Stimulated activated CD4-positive, alpha-beta T cell treated with anti-CD3 and anti-CD28 coated beads, Interleukin-12 subunit alpha, Interleukin-12 subunit beta, amount 100 ng/mL, for 24 hours (primary cell): ENCODE results near the gene KIAA0408.
"Not testable (repeated sequence)": the region's sequence is repeated elsewhere in the genome, so short reads cannot be mapped to it uniquely, and the experiment has no call there.

ENCODE experiments used
- DNase-seq, 2 experiments: peaks; one replicate each; pipeline ENCODE4 v3.0.0-alpha.2; 2020; ENCODE audit warnings: low read depth in 2 of 2

KIAA0408 gene

GRCh38 chr6:127463056-127463455, 3.9 kb upstream of the KIAA0408 start:
- no peak for DNase-seq

- no peak for DNase-seq
These were observed 3.2 kb upstream of the KIAA0408 start for GRCh38 chr6:127462376-127462775.

- DNase-seq = no peak
These were observed 1.3 kb upstream of the KIAA0408 start for GRCh38 chr6:127460465-127460864.

GRCh38 chr6:127458817-127459216, 372 bp downstream of the KIAA0408 start:
- DNase-seq = no peak

DNA sequence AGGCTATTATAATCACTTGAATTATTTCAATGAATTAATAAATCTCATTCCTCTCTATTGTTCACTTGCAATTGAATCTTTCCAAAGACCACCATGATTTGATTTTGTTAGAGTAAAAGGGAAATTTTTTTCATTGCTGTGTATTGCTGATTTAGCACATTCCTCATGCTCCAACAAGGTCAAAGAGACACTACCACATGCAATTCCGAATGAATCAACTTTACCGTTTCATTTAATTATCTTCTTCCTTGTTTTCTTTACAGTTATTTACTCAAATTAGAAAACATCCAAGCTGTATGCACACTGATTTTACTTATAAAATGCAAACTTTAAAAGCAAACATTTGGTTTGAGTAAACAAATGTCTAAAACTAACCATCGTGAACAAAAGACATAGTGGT, 967 bp downstream of the KIAA0408 start:
- DNase-seq = no peak

GRCh38 chr6:127457456-127458064, 1.6 kb downstream of the KIAA0408 start:
- DNase-seq = no peak

DNA sequence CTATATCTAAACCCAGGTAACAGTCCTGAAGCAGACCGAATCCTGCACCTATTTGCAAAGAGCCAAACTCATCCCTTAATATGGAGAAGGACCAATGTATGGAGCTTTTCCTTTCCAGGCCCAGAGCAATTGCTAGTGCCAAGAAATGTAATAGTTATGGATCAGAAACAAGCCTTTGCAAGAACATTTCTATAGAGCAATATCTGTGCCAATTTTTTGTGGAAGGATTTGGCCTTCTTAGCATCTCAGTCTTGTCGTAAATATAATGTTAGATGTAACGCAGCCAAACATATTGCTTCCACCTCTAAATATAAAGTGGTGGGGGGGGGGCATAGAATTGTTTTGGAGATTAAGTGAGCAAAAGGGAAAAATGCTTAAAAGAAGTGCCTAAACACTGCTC, 2.7 kb downstream of the KIAA0408 start:
- no peak for DNase-seq

- no peak for DNase-seq
These were observed 5.2 kb downstream of the KIAA0408 start for GRCh38 chr6:127453845-127454619.

- DNase-seq = no peak
These were observed 6.4 kb downstream of the KIAA0408 start for GRCh38 chr6:127452803-127453202.

- no peak for DNase-seq
These were observed 7.8 kb downstream of the KIAA0408 start for GRCh38 chr6:127451388-127451787.

DNA sequence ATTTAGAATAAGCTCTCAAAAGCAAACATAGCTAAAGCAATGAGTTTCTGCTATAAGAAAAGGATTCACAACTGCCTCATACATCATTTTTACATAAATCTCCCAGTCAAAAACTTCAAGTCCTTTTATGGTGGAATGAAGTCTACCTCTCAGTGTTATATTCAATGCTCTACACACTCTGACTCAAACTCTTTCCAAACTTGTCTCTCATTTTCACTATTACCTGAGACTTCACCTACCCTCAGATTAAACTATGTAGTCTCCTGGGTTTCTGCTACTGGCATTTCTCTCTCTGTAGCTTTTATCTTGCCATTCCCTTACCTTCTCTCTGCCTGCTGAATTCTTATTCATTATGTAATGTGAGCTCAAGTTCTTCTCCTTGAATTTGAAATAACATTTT, 11.4 kb downstream of the KIAA0408 start:
- no peak for DNase-seq

- no peak for DNase-seq
These were observed 12.8 kb downstream of the KIAA0408 start for GRCh38 chr6:127446356-127446755.

- DNase-seq = no peak
These were observed 17.3 kb downstream of the KIAA0408 start for GRCh38 chr6:127441881-127442280.

DNA sequence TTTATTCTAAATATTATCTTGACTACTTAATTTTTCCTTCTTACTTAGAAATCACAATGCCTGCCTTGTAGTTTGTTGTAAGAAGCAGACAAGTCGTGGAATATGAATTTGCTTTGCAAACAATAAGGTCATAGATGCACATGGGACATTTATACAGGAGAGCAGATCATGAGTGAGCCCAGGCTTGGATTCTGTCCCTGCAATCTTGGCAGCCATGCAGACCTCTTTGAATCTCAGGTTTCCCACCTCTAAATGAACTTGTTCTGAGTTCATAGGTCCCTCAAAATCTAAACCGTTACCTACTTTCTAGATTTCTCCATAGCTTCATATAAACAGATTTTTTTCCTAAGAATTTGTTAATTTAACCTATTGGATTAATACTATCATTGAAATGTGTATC, 19.5 kb downstream of the KIAA0408 start:
- no peak for DNase-seq

DNA sequence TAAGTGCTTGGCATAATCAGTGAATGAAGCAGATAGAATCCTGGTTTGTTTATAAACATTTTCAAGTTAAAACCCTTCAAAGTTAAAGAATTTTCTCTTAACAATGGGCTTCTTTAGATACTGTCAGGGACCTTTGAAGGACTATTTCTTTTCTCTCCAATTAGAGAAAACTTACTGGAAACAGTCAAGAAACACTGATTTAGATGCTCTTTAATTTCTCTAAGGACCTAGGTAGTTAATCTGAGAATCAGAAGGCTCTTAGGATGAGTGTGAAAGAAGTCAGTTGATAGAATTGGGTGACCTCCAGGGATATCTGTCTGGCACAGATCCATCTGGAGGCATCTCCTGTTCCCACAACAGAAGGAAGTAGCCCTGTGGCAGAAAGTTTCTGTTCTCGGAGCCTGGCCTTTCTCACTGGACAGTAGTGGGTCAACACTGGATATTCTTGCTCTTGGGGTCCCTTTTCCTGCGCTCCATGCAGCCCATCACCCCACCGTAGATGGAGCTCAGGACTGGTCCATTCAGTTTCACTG, 22.5 kb downstream of the KIAA0408 start:
- DNase-seq = no peak

DNA sequence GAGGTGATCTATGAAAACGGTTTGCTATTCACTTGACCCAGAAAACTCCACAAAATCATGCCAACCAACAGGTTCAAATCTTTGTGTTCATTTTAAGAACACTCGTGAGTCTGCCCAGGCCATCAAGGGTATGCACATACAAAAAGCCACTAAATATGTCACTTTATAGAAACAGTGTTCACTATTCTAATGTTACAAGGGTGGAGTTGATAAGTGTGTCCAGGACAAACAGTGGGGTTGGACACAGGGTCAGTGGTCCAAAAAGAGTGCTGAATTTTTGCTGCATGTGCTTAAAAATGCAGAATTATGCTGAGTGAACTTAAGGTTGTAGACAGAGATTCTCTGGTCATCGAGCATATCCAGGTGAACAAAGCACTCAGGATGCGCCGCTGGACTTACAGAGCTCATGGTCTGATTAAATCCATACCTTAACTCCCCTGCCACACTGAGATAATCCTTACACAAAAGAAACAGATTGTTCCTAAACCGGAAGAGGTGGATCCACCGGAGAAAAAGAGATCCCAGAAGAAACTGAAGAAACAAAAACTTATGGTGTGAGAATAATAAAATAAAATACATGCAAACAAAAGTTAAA, 23.5 kb downstream of the KIAA0408 start:
- no peak for DNase-seq

- no peak for DNase-seq
These were observed 24.5 kb downstream of the KIAA0408 start for GRCh38 chr6:127434651-127435050.

DNA sequence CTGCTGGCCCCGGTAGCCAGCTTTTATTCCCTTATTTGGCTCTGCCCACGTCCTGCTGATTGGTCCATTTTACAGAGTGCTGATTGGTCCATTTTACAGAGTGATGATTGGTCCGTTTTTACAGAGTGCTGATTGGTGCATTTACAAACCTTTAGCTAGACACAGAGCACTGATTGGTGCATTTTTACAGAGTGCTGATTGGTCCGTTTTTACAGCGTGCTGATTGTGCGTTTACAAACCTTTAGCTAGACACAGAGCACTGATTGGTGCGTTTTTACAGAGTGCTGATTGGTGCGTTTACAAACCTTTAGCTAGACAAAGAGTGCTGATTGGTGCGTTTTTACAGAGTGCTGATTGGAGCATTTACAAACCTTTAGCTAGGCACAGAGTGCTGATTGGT, 30.6 kb downstream of the KIAA0408 start:
- DNase-seq = not testable (repeated sequence)

DNA sequence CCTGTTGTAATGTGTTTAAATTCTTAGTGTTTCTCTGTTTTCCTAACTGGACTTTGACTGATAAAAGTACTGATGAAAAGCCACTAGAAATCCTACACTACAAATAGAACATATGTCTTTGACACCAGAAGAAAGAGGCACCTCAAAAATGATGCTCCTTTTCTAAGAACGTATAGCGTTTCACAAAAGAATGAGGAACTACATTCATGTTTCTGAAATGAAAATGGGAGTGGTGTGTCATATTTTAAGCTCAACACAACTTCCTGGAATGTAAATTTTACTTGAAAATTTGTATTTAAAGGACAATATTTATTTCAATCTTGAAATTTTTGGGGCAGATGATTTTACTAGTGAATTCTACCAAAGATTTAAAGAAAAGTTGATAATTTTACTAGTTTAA, 35.3 kb downstream of the KIAA0408 start:
- no peak for DNase-seq

GRCh38 chr6:127421164-127421563, 38.0 kb downstream of the KIAA0408 start:
- DNase-seq = not testable (repeated sequence)

DNA sequence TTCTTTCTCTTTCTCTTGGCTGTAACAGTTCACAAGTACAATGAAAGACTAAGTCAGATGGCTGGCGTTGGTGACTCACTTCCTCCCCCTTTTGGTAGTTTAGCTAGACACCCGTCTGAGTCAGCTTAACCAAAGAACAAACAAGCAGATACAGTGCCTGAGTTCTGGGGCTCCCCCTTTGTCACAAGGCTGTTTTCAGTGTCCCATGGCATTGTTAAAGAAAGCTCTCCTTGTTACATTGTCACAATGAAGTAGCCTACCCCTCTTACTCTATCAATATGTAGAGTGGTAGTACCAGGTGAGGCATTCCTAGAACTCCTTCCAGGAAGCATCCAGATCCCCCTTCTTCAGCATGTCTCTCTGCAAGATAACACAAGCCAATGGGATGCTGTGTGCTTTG, 38.6 kb downstream of the KIAA0408 start:
- DNase-seq = peak; percentile 62 to 64

- no peak for DNase-seq
These were observed 44.1 kb downstream of the KIAA0408 start for GRCh38 chr6:127415096-127415495.

GRCh38 chr6:127413123-127413522, 46.1 kb downstream of the KIAA0408 start:
- not testable (repeated sequence) for DNase-seq
